Ovary (tissue), 10 donors: ENCODE results near the gene RELL1. TPM values are rescaled to one million over a fixed set of nuclear protein-coding genes. Genes with fewer than 3 reads are reported as not detected.
A peak's percentile ranks its signal among the peaks of the same experiment; 100 is the strongest.

Experiments
- DNase-seq, 5 donors: peaks; one replicate each; pipeline ENCODE4 v3.0.0-alpha.2; 2019 to 2020
- H3K27ac ChIP-seq, 2 donors: fragments of 200-600 bp; one replicate each; pipeline versions ENCODE4 v1.5.1 to v1.8.0; 2019 to 2022
- H3K27me3 ChIP-seq: fragments of 200-600 bp; one replicate; pipeline ENCODE4 v1.8.0; 2022
- H3K36me3 ChIP-seq: fragments of 200-600 bp; sonication (generic); one replicate; pipeline ENCODE4 v1.5.1; 2019
- H3K4me1 ChIP-seq: one replicate; pipeline ENCODE4 v1.8.1; 2013; ENCODE audit warnings: mild to moderate bottlenecking, moderate library complexity; ENCODE audit not compliant: insufficient read depth
- H3K4me3 ChIP-seq: fragments of 200-600 bp; sonication (generic); one replicate; pipeline ENCODE4 v1.5.1; 2017
- H3K9me3 ChIP-seq, 2 donors: fragments of 200-600 bp in 1 of 2; sonication (generic) in 1 of 2; one replicate each; pipeline versions ENCODE4 v1.5.1 to v1.8.1; 2013 to 2019; ENCODE audit warnings: mild to moderate bottlenecking in 1 of 2, moderate library complexity in 1 of 2
- CTCF ChIP-seq, 3 donors: fragments of 450-650 bp in 2 of 3; fragments of 200-600 bp in 1 of 3; IDR thresholded peaks; one replicate each; pipeline versions ENCODE4 v1.5.1 to v1.8.0; 2016 to 2022; ENCODE audit warnings: antibody characterized with exemption in 3 of 3, mild to moderate bottlenecking in 1 of 3
- EP300 ChIP-seq: sonication (generic); formaldehyde crosslinking; IDR thresholded peaks from one replicate; pipeline ENCODE4 v1.6.1; 2017; ENCODE audit warnings: antibody characterized with exemption
- POLR2A ChIP-seq: fragments of 450-650 bp; IDR thresholded peaks from one replicate; pipeline ENCODE4 v1.6.1; 2017; ENCODE audit warnings: antibody characterized with exemption, mild to moderate bottlenecking, moderate library complexity
- WGBS, 3 donors: extraction: QIAGEN DNeasy Blood & Tissue Kit in 1 of 3; methylation state at CpG; one replicate each; pipeline versions ENCODE4 v1.1.5 to v1.1.7; 2013 to 2017; 5-methylcytosine and 5-hydroxymethylcytosine counted together
- intact Hi-C, 4 donors: fragments of 100-400 bp; cut with DNase I; formaldehyde crosslinking; loops; one replicate each; pipeline versions ENCODE4 v1.11.0 to v1.15.1; 2022 to 2023
- long read RNA-seq, 3 donors: library from polyadenylated mRNA in 2 of 3; unstranded in 2 of 3; transcript quantifications; one replicate each; pipeline ENCODE4 v2.0.0 and lab custom pipeline, GENCODE V29; 2021 to 2026
- polyA plus RNA-seq, 2 donors: library from polyadenylated mRNA; stranded (reverse); fragments of 200-250 nt in 1 of 2; fragments of 350-450 nt in 1 of 2; fragmentation: Illumina TruSeq in 1 of 2; extraction: RNeasy Lipid Tissue Mini Kit (QIAGEN cat#74804) in 1 of 2; gene quantifications; one replicate each; pipeline ENCODE4 v1.2.3, GENCODE V29; 2013 to 2014
- total RNA-seq, 7 donors: library from RNA; depleted of rRNA in 2 of 7; stranded (reverse); fragments of >200 nt in 2 of 7; fragmentation: NEBNext Ultra II Directional in 3 of 7; extraction: Animal tissue kit (Norgen Biotek cat#: 25700) in 3 of 7; gene quantifications; one replicate each; pipeline versions ENCODE4 v1.1.0 to v1.2.4, GENCODE V29; 2016 to 2023
- donor health status: DM: no; HTN: no; CAD: no; lungs with moderate emphysema.
- donor health status: DM: no; HTN: no; CAD: no.
- donor health status: Bipolar disorder and iron deficiency.
- donor health status: DM: yes; HTN: yes; CAD: no.
- donor health status: DM: no; HTN: no; CAD: no.
- donor health status: DM: yes; HTN: yes; CAD: no.

The RELL1 gene
- 10 to 100 TPM; 21.3 to 31.4 (median 24.4) TPM for total RNA-seq
- polyA plus RNA-seq = 1 to 10 TPM; 4.1 to 7.4 TPM
- long read RNA-seq, donor 1, transcript RELL1-202 (7 exons, 1,350 nt) = major isoform, 5 of 27 reads
- long read RNA-seq, donor 1, partial matches to known transcripts = 20 of 27 reads
- long read RNA-seq, donor 1, other reads (novel, unspliced or antisense) = 2 of 27 reads
- long read RNA-seq, donor 2, partial matches to known transcripts = 0 of 1 reads
- long read RNA-seq, donor 2, other reads (novel, unspliced or antisense) = 0 of 1 reads
- long read RNA-seq, donor 3, transcript RELL1-202 (7 exons, 1,350 nt) = major isoform, 15 of 21 reads
- long read RNA-seq, donor 3, partial matches to known transcripts = 1 of 21 reads
- long read RNA-seq, donor 3, other reads (novel, unspliced or antisense) = 5 of 21 reads

GRCh38 chr4:37686373-37687193, at the start of gene RELL1:
RELL1 (minus strand) TSS chr4:37686376; CDS start chr4:37686287, 89 bp downstream.
- no peaks in the 10 kb centered on the region for H3K9me3 ChIP-seq
- peak within 1 kb of the TSS; percentile 86 to 94 for H3K27ac ChIP-seq
- peak; percentile 100 for DNase-seq
- peak within 1 kb of the TSS; percentile 92 for H3K4me3 ChIP-seq
- intact Hi-C loops = loop anchor here in 1 of 4 donors (10.0 kb wide), 1 partner anchor 978 kb away; the partner anchor contains the start of gene KLF3
- 0 to 1% (median 1%) methylated on average over 52 to 58 of the region's 58 CpGs for WGBS, 3 donors
- no peak for TF ChIP-seq EP300
- TF ChIP-seq POLR2A = no peak
- no peak for TF ChIP-seq CTCF (IDR thresholded peaks at IDR 0.05)
- H3K27me3 ChIP-seq = no peaks in the 10 kb centered on the region
- peaks cover 3% of the 10 kb centered on the region for H3K4me1 ChIP-seq
- no peaks in the 10 kb centered on the region for H3K36me3 ChIP-seq

GRCh38 chr4:37735578-37735977, 49.4 kb upstream of the RELL1 start:
- no peak for DNase-seq
- H3K27me3 ChIP-seq = no peaks in the 10 kb centered on the region
- 92 to 99% (median 92%) methylated on average over 5 of the region's 5 CpGs for WGBS, 3 donors
- H3K36me3 ChIP-seq = no peaks in the 10 kb centered on the region
- H3K27ac ChIP-seq = no peak overlapping the region
- no peak for TF ChIP-seq CTCF (IDR thresholded peaks at IDR 0.05)
- TF ChIP-seq POLR2A = no peak
- TF ChIP-seq EP300 = no peak
- H3K9me3 ChIP-seq = no peaks in the 10 kb centered on the region
- H3K4me1 ChIP-seq = no peaks in the 10 kb centered on the region
- H3K4me3 ChIP-seq = no peak overlapping the region
- intact Hi-C loops = no loop called here

- WGBS, 3 donors = 91 to 95% (median 95%) methylated on average over 3 of the region's 3 CpGs
- no peak for DNase-seq
- Histone ChIP-seq H3K36me3 (no peaks in the 10 kb centered on the region), H3K4me1 (no peaks in the 10 kb centered on the region), H3K4me3 (no peak overlapping the region), H3K27me3 (no peaks in the 10 kb centered on the region), H3K9me3 (no peaks in the 10 kb centered on the region), H3K27ac (no peak overlapping the region)
- TF ChIP-seq CTCF (IDR thresholded peaks at IDR 0.05) (no peak), EP300 (no peak), POLR2A (no peak)
- intact Hi-C loops = no loop called here
Measured at GRCh38 chr4:37734989-37735388, 48.8 kb upstream of the RELL1 start.

GRCh38 chr4:37733240-37733867, 47.2 kb upstream of the RELL1 start:
- H3K27ac ChIP-seq = no peak overlapping the region
- 52 to 56% (median 54%) methylated on average over 6 of the region's 6 CpGs for WGBS, 3 donors
- TF ChIP-seq EP300 (no peak), CTCF (IDR thresholded peaks at IDR 0.05) (no peak), POLR2A (no peak)
- intact Hi-C loops = no loop called here
- no peak overlapping the region for H3K4me3 ChIP-seq
- H3K9me3 ChIP-seq = no peaks in the 10 kb centered on the region
- no peaks in the 10 kb centered on the region for H3K27me3 ChIP-seq
- no peak for DNase-seq
- H3K4me1 ChIP-seq = no peaks in the 10 kb centered on the region
- H3K36me3 ChIP-seq = no peaks in the 10 kb centered on the region
